Activated CD4-positive, alpha-beta T cell treated with anti-CD3 and anti-CD28 coated beads, Interleukin-2, amount 50 U/mL, for 4 hours (primary cell): ENCODE results near the gene EFHD1.

ENCODE experiments used
- DNase-seq, 2 experiments: peaks; one replicate each; pipeline ENCODE4 v3.0.0-alpha.2; 2020

The EFHD1 gene

DNA sequence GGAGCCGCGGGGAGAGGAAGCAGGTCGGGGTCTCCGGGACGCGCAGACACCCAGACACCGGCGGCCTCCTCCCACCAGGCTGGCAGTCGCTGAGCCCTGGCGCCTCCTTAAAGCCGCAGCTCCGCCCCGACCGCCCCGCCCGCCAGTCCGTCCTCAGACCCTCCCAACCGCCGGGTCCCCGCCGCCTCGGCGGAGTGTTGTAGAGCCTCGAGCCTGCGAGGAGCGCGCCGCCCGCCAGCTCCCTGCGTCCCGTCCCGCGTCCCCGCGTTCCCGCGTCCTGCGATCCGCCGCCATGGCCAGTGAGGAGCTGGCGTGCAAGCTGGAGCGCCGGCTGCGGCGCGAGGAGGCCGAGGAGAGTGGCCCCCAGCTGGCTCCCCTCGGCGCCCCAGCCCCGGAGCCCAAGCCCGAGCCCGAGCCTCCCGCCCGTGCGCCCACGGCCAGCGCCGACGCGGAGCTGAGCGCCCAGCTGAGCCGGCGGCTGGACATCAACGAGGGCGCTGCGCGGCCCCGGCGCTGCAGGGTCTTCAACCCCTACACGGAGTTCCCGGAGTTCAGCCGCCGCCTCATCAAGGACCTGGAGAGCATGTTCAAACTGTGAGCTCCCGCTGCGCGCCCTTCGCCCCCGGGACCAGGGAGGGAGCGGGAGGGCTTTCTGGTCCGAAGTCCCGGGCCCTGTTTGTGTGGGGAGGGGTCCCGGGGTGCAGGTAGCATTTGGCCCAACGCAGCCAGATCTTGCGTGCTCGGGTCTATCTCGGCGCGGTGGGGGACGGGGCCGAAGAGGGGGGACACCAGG lies at the start of gene EFHD1:
Gene EFHD1 (plus strand): TSS at position 192 of the 793 bp plus-strand sequence. CDS start 101 bp downstream, at position 293.
- peak; percentile 26 to 36 for DNase-seq

DNA sequence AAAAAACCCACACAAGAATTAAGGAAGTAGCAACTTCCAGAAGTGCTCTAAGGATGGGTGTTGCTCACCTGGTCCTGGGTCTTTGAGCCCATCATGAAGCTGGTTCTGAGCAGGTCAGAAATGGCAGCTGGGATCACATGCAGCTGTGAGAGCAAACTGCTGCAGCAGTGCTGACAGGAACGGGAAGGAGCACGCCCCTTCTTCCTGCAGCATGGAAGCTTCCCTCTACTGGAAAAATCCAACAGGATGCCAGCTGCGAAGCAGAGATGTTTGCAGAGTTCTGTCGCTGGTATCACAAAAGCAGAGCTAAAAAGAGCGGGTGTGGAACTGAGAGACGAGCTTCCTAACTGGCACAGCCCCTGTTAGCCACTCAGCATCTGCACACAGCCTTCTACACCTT lies 49.2 kb upstream of the EFHD1 start:
- no peak for DNase-seq

DNA sequence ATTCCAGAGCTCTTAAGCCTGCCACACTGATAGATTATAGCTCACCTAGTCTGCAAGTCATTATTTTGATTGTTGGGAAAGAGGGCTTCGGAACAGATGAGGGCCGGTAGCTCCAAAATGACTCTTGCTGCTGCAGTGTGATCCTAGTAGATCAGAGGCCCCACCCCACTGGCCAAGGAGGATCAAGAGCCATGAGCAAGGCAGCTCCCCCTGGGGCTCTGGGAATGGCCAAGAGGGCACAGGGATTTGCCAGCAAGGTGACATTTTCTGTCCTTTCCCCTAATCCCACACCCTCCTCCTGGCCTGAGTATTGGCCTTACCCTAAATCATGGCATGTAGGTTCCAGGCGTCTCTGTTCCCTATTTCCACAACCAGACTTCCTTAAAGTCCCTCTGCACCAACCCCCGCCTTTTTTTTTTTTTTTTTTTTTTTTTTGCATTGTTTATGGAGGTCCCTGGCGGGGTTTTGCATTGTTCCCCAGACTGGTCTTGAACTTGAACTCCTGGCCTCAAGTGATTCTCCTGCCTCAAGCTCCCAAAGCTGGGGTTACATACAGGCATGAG lies 46.4 kb upstream of the EFHD1 start:
- no peak for DNase-seq

GRCh38 chr2:232587512-232587911 lies 45.9 kb upstream of the EFHD1 start:
- no peak for DNase-seq

GRCh38 chr2:232588031-232588430 lies 45.4 kb upstream of the EFHD1 start:
- DNase-seq, result no peak

DNA sequence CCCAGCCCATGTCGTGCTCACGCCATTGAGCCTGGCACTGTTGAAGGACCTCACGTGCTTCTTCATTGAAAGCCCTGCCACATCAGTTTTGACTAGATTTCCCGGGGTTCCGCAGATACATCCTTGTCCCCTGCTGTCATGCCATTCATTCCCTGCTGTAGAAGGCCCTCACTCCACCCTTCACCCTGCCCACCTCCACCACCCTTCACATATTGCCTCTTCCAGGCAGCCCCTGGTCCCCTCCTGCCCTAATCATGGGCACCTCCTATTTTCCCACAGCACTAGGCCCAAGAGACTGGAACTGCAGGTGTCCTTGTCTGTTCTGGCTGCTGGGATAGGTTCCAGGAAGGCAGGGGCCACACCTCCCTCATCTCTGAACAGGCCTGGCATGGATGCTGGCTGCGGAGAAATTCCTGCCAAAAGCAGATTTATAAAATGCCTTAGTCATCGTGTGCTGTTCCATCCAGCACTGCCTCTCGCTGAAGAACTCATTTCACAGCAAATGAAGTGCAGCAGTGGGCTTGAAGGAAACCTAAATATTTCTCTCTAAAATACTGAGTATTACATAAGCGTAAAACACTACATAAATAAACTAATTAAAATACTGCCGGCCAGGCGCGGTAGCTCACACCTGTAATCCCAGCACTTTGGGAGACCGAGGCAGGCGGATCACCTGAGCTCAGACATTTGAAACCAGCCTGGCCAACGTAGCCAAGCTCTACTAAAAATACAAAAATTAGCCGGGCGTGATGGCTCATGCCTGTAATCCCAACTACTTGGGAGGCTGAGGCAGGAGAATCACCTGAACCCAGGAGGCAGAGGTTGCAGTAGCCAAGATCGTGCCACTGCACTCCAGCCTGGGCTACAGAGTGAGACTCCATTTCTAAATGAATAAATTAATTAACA lies 44.5 kb upstream of the EFHD1 start:
- no peak for DNase-seq

GRCh38 chr2:232592772-232593395 lies 40.5 kb upstream of the EFHD1 start:
- no peak for DNase-seq

DNA sequence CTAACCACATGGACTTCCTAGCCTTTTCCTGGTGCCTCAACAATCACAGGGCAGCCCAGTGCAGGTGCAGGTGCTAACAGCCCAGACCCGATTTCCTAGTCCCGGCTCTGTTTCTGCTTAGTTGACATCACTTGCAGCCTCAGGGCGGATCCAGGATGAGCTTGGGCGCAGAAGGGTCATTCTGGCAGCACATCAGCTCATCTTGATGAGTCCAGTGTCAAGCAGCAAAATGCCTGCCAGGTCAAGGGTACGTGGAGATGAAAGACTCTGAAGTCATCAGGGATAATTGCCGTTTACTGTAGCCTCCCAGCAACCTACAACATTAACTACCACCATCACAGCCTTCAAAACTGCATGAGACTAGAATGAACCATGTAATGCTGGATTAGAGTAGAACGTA lies 39.4 kb upstream of the EFHD1 start:
- no peak for DNase-seq

DNA sequence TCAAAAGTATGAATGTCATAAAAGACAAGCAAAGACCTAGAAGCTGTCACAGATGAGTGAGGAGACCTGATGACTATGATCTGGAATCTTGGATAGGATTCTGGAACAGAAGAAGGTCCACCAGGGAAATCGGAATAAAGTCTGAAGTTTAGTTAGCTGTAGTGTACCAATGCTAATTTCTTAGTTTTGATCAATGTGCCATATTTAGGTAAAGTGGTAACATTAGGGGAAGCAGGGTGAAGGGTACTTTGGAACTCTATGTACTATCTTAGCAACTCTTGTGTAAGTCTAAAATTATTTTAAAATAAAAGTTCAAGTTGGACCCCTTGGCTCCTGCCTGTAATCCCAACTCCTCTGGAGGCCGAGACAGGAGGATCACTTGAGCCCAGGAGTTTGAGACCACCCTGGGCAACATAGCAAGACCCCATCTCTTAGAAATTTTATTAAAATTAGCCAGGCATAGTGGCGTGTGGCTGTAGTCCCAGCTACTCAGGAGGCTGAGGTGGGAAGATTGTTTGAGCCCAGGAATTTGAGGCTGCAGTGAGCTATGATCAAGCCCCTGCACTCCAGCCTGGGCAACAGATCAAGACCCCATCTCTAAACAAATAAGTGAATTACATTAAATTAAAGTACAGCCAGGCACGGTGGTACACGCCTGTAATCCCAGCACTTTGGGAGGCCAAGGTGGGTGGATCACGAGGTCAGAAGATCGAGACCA lies 35.9 kb upstream of the EFHD1 start:
- DNase-seq, result no peak

- no peak for DNase-seq
Measured at GRCh38 chr2:232598293-232598692, 35.1 kb upstream of the EFHD1 start.

GRCh38 chr2:232600053-232600773 lies 33.2 kb upstream of the EFHD1 start:
- DNase-seq, result no peak

DNA sequence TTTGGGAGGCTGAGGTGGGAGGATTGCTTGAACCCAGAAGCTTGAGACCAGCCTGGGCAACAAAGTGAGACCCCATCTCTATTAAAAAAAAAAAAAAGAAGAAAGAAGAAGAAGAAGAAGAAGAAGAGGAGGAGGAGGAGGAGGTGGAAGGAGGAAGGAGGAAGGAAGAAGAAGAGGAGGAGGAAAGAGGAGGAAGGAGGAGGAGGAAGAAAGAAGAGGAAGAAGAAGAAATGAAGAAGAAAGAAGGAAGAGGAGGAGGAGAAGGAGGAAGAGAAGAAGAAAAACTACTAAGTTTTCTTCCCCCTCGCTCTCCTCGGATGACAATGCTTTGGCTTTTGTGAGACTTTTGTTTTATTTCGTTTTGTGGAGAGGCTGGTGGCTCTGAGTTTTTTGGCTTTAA lies 30.1 kb upstream of the EFHD1 start:
- DNase-seq, result no peak

- no peak for DNase-seq
Measured at GRCh38 chr2:232604535-232604934, 28.9 kb upstream of the EFHD1 start.

DNA sequence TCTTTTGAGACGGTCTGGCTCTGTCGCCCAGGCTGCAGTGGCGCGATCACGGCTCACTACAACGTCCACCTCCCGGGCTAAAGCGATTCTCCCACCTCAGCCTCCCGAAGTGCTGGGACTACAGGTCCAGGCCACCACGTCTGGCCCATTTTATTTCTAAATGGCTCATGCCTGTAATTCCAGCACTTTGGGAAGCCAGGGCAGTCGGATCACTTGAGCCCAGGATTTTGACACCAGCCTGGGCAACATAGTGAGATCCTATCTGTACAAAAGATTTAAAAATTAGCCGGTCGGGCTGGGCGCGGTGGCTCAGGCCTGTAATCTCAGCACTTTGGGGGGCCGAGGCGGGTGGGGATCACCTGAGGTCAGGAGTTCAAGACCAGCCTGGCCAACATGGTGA lies 26.4 kb upstream of the EFHD1 start:
- no peak for DNase-seq

DNA sequence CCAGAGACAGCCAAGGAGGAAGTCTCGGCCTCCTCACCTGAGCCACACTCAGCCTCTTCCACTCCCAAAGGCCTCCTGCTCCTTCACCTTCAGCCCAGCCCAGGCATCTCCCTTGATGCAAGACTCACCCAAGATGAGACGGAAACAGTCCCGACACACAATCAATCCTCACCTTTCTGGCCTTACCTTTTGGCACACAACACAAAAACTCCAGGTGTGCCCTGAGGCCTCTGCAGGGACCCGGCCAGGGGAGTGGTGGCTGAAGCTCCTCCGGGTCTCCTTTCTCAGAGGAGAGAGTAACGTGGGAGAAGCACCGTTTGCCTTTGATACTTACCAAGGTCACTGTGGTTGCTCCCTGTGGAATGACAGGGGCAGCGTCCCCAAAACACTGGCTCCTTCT lies 23.8 kb upstream of the EFHD1 start:
- no peak for DNase-seq

GRCh38 chr2:232610081-232610480 lies 23.3 kb upstream of the EFHD1 start:
- no peak for DNase-seq

GRCh38 chr2:232611061-232611460 lies 22.3 kb upstream of the EFHD1 start:
- DNase-seq, result no peak

- DNase-seq, result peak; percentile 56 to 62
Measured at GRCh38 chr2:232611559-232612218, 21.7 kb upstream of the EFHD1 start.

GRCh38 chr2:232613538-232614134 lies 19.8 kb upstream of the EFHD1 start:
- no peak for DNase-seq

GRCh38 chr2:232615339-232615738 lies 18.1 kb upstream of the EFHD1 start:
- no peak for DNase-seq

DNA sequence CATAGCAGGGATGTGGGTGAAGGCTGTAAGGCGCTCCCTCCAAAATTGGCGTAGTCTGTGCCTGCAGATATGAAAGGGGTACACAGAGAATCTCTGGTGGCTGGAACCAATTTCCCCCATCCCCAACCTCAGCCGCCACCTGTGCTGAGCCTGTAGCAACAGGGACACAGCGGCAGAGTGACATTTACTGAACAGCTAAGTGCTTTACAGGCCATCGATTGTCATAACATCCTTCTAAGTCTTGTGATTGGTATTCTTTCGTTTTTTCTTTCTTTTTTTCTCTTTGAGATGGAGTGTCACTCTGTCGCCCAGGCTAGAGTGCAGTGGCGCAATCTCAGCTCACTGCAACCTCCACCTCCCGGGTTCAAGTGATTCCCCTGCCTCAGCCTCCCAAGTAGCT lies 12.2 kb upstream of the EFHD1 start:
- no peak for DNase-seq
